DMS 273 (cell line): ENCODE results near the gene NKX2-8.

Source experiments
- DNase-seq: peaks from one replicate; lab custom pipeline; 2025; ENCODE audit not compliant: unreplicated experiment; lab: John Stamatoyannopoulos, UW

Gene NKX2-8

DNA sequence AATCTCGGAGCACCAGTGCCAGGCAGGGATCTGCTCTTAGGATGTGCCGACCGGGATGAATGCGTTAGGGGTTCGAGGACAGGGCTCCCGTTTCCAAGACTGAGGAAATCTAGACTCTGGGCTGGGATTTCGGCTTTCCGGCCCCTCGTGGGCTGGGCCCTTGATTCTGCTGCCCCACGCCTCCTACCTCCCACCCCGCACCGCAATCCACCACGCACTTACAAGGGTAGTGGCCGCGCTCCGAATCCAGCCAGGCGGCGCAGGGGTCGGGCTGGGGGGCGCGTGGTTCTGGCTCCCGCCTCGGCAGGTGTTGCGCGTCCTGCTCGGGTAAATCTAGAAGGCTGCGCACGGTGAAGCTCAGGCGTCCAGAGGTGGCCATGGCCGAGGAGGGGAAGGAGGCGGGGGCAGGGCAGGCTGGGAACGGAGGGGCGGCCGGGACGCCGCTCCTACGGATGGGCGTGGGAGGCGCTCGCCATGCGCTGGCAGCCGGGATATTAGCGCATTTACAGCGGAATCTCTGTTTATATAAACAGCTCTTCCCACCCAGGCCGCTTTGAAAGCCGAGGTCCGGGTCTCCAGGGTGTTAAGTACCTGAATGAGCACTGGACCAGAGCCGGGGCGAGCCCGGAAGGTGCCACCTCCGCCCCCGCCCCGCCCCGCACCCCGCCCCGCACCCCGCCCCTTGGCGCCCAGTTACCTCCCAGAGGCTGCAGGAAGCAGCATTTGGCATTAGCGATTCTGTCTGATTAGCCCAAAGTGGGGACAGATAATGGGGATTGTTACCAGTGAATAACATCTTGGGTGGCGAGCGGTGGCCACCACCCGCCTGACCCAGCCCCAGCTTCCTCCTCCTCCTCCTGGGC, at the start of gene NKX2-8:
Gene NKX2-8 (minus strand): TSS at position 604 of the 863 bp plus-strand sequence. CDS start 225 bp downstream, at position 379.
- DNase-seq = peak; percentile 48

DNA sequence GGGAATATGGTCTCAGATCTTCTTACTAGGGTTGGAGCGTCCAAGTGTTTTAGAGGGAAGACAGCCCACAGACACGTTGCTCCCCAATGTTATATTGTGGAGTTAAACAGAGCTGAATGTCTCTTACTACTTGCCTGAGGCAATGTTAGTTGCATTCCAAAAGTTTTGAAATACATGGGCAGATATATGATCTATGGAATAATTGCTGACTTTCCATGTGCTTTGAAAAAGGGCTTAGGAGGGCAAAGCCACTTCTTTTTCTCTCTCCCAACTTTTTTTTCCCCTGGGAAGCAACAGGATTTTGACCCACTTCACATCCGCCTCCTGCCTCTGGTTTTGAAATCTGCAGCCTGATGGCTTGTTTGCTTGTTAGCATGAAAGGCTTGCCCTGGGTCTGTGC, 45.6 kb upstream of the NKX2-8 start:
- DNase-seq = no peak

DNA sequence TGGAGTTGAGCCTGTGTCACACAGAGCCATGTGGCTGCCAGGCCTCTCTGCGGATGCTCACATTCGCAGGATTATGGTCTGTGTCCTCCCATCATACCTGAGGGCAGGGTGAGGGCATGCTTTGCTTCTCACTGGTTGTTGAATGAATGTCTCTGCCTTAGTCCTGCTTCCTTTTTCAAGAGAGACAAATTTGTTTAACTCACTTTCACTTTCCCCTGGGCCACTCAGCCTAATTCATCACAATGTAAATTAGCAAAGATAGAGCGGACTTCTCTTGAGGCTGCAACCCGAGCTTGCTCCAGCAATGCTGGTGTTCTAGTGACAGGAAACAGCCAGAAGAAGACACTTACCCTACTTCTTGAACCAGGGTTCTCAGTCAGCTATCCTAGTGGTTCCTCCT, 43.7 kb upstream of the NKX2-8 start:
- no peak for DNase-seq

DNA sequence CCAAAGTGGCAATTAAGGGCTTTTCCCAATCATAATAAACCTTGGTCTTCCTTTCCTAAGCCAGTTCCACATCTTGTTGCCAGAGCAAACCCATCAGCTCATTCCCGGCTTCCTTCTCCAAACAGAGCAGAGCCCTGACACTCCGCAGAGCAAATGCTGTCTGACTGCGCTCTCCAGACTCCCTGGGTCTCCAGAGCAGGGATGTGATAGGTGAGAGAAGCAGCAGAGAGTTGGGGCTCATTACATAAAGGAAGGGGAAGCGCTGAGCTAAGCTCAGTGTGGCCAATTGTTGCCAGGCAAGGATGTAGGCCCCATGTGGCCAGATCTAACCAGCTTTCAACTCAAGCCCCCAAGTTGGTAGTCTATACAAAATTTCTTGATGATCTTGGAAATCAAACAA, 43.0 kb upstream of the NKX2-8 start:
- DNase-seq = no peak

DNA sequence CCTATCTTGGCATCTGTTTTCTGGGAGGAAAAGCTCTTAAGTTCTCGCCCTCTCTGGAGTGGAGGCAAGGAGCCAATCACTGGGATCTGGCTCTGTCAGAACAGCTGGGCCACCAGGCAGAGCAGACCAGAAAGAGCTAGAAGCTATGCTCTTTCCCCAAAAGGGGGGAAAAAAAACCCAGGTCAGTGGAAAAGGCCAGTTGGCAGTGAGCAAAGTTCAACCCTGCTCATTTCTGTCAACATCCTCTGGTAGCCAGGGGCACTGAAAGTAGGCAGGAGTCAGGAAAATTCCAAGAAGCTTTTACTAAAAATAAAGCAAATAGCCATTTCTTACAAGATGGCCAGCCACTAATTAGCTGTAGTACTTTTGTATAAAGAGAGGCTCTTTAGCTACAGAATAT, 42.6 kb upstream of the NKX2-8 start:
- no peak for DNase-seq

DNA sequence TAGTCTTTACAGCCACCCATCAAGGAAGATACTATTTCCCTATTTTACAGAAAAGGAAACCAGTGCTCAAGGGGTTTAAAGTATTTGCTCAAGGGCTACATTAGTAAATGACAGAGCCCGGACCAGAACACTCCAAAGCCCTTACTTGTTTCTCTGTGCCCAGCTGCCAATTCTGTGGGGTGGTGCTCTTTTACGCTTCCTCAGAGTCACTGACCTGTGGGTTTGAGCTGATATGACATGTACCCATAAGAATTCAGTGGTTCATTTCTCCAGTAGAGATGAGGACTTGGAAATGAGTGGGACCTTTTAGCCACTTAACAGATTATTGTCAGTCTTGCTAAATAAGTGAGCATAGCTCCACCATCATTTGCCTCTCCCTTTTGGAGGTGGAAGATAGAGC, 37.4 kb upstream of the NKX2-8 start:
- DNase-seq = no peak

DNA sequence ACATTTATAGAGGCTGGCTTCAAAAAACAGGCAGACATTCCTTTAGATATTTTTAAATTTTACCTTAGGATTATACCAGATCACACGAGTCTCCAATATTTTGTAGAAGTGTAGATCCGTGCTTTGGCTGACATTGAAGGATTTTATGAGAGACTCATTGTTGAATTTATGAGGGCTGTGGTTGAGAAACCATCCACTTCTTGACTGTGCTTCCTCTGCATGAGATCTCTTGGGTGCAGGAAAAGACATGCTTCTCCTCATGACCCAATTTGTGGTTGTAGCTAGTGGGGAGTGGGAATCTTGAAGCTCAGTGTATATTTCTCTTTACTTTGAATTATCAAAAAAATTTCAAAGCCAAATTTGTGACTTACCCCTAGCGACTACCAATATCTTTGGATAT, 36.7 kb upstream of the NKX2-8 start:
- DNase-seq = no peak

DNA sequence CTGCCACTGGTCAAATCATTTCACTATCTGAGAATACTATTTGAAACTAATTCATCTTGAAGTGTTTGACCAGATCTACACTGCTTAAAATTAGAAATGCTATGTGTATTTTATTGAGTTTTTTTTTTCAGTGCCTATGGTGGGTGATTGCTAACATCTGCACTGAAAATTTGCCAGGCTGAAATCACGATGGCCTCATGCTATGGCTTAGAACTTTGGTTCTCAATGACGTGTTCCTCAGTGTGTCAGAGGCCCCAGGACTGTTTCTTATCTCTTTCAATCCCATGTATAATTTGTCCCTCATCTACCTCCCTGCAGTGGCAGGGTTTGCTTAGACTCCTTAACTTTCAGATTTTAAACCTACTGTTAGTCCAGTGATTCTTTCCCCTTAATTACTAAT, 36.2 kb upstream of the NKX2-8 start:
- no peak for DNase-seq

DNA sequence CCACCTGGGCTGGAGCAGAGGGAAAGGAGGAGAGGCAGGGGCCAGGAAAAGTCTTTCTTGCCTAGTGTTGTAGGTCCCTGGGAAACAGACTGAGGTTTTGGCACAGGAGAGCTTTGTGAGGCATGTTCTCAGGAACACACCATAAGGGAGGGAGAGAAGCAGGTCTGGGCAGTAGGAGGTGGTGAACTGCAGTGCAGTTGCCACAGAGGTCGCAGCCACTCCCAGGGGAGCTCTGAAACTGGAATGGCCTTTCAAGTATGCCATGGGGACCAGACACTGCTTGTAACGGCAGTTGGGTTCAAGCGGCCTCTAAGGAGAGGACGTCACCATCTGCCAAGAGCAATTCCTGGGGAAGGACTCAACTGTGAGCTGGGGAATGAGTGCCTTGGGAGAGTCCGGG, 35.4 kb upstream of the NKX2-8 start:
- peak; percentile 13 for DNase-seq

DNA sequence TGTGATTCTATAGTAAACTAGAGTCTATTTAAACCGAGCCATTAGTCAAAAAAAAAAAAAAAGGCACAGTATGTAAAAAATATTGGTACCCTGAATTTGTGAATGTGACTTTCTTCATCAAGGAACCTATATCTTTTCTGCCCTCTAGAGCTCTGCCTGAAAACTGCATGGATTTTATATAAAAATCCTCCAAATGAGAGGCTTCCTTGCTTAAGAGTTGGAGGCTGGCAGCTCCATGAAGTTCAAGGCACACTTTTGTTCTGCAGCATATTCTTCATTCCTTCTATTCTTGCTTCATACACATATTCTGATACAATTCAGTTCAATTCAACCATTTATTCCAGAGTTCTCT, 23.1 kb upstream of the NKX2-8 start:
- DNase-seq = peak; percentile 33

DNA sequence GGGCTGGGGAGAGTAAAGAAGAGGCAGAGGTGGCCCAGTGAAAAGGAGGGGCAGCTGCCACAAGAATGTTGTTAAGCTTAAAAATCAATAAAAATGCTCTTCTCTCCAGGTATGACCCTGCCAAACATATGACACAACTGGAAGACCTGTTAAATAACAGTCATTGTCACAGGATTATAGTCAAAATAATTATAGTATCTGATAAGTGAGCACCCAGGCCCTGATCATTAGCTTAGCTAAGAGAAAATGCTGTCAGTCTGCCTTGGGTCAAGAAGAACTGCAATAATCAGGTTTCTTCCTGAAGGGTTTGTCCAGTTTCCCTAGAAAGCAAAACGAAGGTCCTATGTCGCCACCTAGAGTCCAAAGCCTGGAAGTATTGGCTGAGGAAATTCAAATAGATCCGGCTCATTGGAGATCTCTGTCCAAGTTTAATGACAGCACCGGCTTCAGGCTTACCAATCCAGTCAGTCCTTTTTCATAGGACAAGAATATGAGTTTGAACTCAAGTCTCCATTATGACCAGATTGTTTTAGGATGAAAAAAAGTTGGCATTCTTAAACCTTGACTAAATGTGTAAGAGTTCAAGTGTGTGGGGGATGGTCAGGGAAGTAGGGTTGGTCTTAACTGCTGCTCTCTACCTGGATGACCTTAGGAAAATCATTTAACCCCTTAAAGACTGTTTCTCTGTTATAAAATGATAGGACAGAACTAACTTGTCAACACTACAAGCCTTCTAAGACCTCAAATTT, 22.5 kb upstream of the NKX2-8 start:
- peak; percentile 87 for DNase-seq

DNA sequence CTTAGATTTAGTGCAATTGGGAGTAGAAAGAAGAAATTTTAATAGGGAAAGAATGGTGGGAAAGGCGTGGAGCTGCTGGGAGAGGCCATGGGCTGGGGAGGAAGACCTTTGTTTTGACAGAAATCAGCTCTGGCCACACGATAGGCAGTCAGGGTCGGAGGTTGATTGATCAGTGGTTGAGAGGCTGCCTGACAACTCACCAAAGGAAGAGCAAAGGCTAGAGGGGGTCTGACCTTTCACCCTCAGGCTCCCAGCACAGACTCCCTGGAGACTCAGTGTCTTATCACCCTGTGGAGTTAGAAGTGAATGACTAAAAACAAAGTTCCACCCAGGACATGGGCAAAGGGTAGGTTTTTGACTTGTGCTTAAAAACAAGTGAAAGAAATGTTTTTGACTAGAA, 18.0 kb upstream of the NKX2-8 start:
- DNase-seq = no peak

DNA sequence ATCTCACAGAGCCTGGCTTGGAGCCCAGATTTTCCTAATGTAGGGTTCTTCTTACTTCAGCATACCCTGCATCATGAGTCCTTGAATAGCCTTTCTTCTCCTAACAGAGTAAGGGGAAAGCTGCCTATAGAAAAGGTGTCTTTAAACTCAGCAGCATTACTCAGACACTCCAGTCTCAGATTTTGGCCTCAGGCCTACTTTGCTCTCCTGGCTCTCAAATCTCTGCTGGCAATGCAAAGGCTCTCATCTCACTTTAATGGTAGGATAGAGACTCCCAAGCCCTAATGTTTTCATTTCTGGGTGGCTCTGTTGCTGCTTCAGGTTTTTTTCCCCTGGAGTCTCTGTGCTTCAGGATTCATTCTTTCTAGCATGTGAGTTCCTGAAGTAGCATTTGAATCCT, 9.1 kb upstream of the NKX2-8 start:
- no peak for DNase-seq

DNA sequence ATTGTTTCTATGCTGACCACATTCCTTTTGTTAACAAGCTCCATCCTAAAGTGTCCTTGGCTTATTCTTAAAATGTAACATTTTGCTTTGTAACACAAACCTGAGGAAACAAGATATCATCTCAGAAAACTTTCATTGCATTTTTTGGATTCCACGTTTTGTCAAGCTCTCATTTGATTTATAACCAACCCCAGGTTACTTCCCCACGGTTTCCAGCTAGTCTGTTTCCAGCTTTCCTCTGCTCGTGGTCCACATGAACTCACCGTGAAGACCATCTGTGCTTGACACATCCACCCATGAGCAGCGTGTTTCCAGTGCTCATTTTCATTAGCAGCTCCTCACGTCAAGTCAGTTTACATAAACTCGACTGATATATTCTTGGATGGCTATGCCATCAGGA, 6.4 kb upstream of the NKX2-8 start:
- DNase-seq = no peak

DNA sequence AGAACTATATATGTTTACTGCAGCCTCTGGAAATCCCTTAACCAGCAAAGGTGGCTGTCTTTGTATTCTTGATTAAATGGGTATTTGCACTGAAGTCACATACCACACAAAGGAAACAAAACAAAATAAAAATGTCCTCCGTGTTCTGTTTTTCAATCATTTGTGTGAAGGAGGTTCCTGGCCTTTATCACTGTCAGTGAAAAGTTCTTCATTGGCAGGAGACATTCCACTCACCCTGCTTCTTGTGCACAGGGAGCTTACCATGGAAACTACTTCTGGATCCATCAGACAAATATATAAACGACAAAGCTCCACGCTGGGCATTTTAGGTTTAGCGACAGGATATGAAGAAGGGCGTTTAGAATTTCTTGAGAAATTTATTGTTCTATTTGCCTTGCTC, 5.7 kb upstream of the NKX2-8 start:
- DNase-seq = no peak

DNA sequence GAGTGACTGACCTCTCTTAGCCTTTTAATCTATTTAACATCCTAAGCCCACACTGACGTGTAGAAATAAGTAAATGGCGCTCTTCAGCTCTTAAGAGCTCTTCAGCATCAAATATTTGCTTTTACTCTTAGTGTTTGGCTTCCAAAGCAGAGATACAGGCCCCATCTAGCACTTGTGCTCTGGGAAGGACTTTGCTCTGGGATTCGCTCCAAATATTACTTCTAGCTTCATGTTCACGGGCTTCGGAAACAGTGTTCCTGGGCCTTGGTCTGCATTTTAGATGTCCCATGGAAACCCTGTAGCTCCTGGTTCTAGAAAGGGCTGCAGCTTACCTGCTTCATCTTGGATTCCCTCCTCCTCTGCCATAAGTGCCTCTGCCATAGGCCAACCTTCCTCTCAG, 2.7 kb upstream of the NKX2-8 start:
- no peak for DNase-seq

DNA sequence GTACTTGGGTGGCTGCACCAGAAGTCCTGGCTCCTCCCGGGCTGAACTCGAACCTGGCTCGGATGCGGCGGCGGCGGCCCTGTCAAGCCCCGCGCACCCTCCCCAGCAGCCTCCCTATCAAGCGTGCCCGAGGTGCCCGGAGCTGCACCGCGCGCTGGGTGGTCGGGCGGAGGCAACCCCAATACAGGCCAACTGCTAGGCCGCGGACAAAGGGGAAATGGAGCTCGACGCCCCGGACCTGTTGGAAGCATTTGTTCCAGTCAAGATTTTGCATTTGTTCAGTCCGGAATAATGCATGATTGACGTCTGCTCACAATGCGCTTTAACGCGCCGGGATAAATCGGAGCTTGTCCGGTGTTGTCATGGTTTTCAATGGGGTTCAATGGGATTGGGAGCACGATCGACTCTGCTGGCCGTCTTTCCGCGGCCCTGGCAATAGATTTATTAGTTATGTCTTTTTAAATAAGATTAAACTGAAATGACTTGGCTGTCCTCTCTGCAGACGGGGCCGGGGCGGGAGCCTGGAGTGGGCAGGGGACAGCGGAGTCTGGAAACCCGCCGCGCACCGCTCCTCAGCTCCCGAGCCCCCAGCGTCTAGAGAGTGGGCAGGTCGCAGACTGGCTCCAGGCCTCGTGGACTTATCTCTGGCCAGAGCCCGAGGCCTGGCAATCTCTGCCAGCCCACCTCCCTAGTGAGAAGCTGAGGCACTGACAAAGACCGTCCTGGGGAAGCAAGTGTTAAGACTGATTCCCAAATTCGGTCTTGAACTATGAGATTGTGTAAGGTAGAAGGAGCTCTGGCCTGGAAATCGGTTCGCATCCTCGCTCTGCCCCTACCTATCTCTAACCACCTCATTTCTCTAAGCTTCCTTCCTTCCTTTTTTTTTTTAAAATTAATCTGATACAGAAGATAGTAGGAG, 1.7 kb upstream of the NKX2-8 start:
- DNase-seq = no peak

DNA sequence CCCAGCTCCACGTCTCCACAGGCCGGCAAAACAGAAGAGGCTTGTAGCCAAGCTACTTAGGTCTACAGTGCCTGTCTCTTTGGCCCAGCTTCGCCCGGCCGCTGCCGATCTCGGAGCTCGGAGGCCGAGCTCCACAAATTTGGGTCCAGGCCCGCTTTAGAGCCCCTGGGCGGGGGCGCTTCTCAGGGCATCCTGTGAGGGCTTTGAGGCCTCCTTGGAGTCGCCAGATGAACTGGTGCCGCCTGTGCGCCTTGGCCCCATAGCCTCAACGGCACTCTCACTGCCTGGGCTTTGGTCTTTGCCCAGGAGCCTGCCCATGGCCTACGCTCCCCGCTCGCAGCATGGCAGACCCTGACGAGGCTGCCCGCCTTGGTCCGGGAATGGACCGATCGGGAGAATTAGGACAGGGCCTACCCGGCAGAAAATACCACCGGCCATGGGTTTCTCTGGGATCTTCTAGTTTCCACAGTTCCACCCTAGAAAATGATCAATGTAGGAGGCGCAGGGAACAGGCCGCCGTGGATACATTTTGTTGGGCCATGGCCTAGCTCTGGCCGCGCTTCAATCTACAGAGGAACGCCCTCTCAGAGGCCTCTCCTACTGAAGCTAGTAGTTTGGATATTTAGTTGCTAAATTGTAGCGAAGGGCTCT, 953 bp upstream of the NKX2-8 start:
- DNase-seq = no peak

DNA sequence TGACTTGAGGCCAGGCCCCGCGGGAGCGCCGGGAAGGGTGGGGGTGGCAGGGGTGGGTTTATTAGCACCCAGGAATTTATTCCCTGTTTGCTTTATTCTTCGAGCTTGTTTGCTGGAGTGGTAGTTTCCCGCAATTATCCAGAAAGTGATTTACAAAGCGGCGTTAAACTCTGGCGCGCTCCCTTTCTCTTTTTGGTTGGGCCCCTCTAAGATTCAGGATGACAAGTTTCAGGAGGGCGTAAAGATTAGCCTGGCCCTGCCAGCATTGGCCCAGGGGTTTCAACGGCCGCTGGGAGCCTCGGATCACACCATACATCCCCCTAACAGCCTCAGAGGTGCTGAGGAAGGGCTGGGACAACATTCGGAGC, 444 bp upstream of the NKX2-8 start:
- DNase-seq = no peak

DNA sequence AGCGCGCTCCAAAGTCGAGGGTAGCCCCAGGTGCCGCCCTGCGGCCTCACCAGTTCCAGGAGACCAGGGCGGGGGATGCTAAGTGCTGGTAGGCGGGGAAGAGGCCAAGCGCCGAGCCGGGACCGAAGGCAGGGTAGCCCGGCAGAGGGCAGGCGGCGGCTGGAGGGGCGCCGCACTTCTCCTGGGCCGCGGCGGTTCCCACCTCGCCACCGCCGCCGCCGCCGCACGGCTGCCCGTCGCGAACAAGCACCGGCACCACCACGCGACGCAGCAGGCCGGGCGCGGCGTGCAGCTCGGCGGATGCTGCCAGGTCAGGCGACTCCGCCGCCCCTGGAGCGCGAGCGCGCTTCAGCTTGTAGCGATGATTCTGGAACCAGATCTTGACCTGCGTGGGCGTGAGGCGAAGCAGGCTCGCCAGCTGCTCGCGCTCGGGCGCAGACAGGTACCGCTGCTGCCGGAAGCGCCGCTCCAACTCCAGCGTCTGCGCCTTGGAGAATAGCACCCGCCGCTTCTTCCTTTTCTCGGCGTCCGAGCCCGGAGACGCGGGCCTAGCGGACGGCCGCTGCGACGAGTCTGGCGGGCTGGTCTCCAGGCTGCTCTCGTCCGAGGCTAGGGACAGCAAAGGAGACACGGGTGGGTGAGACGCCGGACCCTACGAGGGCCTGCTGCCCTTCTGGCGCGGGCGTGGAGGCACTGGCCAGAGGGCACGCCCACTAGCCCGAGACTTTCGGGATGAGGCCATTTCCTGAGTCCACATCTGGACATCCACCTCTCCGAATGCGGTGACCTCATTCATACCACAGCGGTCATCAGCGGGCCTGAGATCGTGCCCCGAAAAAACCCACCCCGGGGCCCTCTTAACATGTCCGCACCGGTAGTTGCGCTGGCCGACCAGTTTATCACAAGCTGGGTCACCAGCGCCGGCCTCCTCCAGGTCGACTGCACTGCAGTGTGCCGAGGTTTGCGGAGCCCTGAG, 1.3 kb downstream of the NKX2-8 start:
- DNase-seq = peak; percentile 87
